ENCODE measurements around the gene COQ4. TPM values are rescaled to one million over a fixed set of nuclear protein-coding genes. Genes with fewer than 3 reads are reported as not detected.

COQ4 gene
- total RNA-seq, 1 donor from 2014 or later, result 31.4 TPM

DNA sequence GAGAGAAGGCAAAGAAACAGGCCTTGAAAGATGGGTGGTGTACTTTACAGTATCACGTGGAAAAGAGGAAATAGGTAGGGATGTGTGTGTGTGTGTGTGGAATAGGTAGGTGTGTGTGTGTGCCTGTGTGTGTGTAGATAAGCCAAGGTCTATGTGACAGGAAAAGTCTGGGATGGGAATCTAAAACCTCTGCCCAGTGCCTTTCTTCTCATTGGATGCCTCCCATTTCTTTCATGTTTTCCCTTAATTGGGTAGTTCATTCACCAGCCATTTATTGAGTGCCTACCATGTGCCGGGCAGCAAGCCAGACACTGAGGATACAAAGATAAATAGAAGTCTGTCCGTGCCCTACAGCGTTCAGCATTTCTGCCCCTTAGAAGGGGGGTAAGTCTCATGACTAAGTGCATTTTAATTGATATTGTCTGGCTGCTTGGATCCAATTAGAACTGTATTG, 49.6 kb downstream of the COQ4 start:
- TF ChIP-seq, protein P1, sequence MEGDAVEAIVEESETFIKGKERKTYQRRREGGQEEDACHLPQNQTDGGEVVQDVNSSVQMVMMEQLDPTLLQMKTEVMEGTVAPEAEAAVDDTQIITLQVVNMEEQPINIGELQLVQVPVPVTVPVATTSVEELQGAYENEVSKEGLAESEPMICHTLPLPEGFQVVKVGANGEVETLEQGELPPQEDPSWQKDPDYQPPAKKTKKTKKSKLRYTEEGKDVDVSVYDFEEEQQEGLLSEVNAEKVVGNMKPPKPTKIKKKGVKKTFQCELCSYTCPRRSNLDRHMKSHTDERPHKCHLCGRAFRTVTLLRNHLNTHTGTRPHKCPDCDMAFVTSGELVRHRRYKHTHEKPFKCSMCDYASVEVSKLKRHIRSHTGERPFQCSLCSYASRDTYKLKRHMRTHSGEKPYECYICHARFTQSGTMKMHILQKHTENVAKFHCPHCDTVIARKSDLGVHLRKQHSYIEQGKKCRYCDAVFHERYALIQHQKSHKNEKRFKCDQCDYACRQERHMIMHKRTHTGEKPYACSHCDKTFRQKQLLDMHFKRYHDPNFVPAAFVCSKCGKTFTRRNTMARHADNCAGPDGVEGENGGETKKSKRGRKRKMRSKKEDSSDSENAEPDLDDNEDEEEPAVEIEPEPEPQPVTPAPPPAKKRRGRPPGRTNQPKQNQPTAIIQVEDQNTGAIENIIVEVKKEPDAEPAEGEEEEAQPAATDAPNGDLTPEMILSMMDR (IDR thresholded peaks at IDR 0.05; ENCODE audit: insufficient read depth, low read depth, low read length), result no peak
- TF ChIP-seq EZH2 (IDR thresholded peaks at IDR 0.05; ENCODE audit: insufficient read depth, low read length), result no peak
- Histone ChIP-seq H3K9me3 (ENCODE audit: insufficient read depth, low read depth, low read length) (no peaks in the 10 kb centered on the region), H2AFZ (ENCODE audit: low read depth, low read length) (no peak overlapping the region), H3K79me2 (ENCODE audit: insufficient read depth, low read length) (peaks cover 55% of the 10 kb centered on the region), H3K27ac (ENCODE audit: low read depth, low read length) (peak overlapping the region; percentile 88), H3K4me3 (ENCODE audit: insufficient read depth, low read depth, low read length) (peak overlapping the region; percentile 98), H3K36me3 (ENCODE audit: insufficient read depth, low read length) (no peaks in the 10 kb centered on the region), H4K20me1 (ENCODE audit: insufficient read depth, low read length) (peaks cover 28% of the 10 kb centered on the region), H3K4me1 (ENCODE audit: insufficient read depth, low read length) (peaks cover 12% of the 10 kb centered on the region), H3K27me3 (ENCODE audit: insufficient read depth, low read length) (no peaks in the 10 kb centered on the region), H3K9ac (ENCODE audit: low read length) (peak overlapping the region; percentile 98), H3K4me2 (ENCODE audit: low read length) (peak overlapping the region; percentile 87)
- peaks cover 29% of the 10 kb centered on the region for H3K4me1 Mint-ChIP-seq (ENCODE audit: low read depth, unreplicated experiment)
- peak overlapping the region; percentile 8 for H3K27ac Mint-ChIP-seq (ENCODE audit: unreplicated experiment)
- DNase-seq (ENCODE audit: low read depth) (no peak), FAIRE-seq (no peak)
- H3K27me3 Mint-ChIP-seq (ENCODE audit: low read depth, unreplicated experiment), result no peaks in the 10 kb centered on the region
- peak overlapping the region; percentile 94 for H3K4me3 Mint-ChIP-seq (ENCODE audit: unreplicated experiment)
- H3K36me3 Mint-ChIP-seq (ENCODE audit: low read depth, unreplicated experiment), result peaks cover 2% of the 10 kb centered on the region
- H3K9me3 Mint-ChIP-seq (ENCODE audit: unreplicated experiment), result no peaks in the 10 kb centered on the region

DNA sequence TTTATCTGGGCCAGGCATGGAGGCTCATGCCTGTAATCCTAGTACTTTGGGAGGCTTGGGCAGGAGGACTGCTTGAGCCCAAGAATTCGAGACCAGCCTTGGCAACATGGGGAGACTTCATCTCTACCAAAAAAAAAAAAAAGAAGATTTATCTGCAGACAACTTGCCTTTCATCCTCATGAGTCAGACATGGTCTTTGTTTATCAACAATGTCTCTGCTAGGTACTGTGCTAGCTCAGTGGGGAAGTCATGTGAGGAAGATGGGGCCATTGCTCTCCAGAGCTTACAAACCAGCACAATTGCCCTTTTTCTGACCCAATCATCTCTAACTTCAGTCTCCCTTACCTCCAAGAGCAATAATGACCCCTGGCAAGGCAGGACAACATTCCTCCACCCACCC, 50.1 kb downstream of the COQ4 start:
- peaks cover 12% of the 10 kb centered on the region for H3K4me1 ChIP-seq (ENCODE audit: insufficient read depth, low read length)
- peaks cover 29% of the 10 kb centered on the region for H3K4me1 Mint-ChIP-seq (ENCODE audit: low read depth, unreplicated experiment)
- H2AFZ ChIP-seq (ENCODE audit: low read depth, low read length), result no peak overlapping the region
- H3K36me3 ChIP-seq (ENCODE audit: insufficient read depth, low read length), result no peaks in the 10 kb centered on the region
- peak overlapping the region; percentile 8 for H3K27ac Mint-ChIP-seq (ENCODE audit: unreplicated experiment)
- H3K4me2 ChIP-seq (ENCODE audit: low read length), result peak overlapping the region; percentile 87
- peaks cover 31% of the 10 kb centered on the region for H4K20me1 ChIP-seq (ENCODE audit: insufficient read depth, low read length)
- no peaks in the 10 kb centered on the region for H3K9me3 ChIP-seq (ENCODE audit: insufficient read depth, low read depth, low read length)
- H3K36me3 Mint-ChIP-seq (ENCODE audit: low read depth, unreplicated experiment), result peaks cover 2% of the 10 kb centered on the region
- no peaks in the 10 kb centered on the region for H3K27me3 Mint-ChIP-seq (ENCODE audit: low read depth, unreplicated experiment)
- H3K9ac ChIP-seq (ENCODE audit: low read length), result peak overlapping the region; percentile 98
- H3K9me3 Mint-ChIP-seq (ENCODE audit: unreplicated experiment), result no peaks in the 10 kb centered on the region
- TF ChIP-seq EZH2 (IDR thresholded peaks at IDR 0.05; ENCODE audit: insufficient read depth, low read length), result no peak
- TF ChIP-seq, protein P1 (IDR thresholded peaks at IDR 0.05; ENCODE audit: insufficient read depth, low read depth, low read length), result no peak
- no peak overlapping the region for H3K4me3 ChIP-seq (ENCODE audit: insufficient read depth, low read depth, low read length)
- DNase-seq (ENCODE audit: low read depth) (no peak), FAIRE-seq (no peak)
- no peaks in the 10 kb centered on the region for H3K27me3 ChIP-seq (ENCODE audit: insufficient read depth, low read length)
- peak overlapping the region; percentile 88 for H3K27ac ChIP-seq (ENCODE audit: low read depth, low read length)
- H3K4me3 Mint-ChIP-seq (ENCODE audit: unreplicated experiment), result peak overlapping the region; percentile 94
- peaks cover 57% of the 10 kb centered on the region for H3K79me2 ChIP-seq (ENCODE audit: insufficient read depth, low read length)

DNA sequence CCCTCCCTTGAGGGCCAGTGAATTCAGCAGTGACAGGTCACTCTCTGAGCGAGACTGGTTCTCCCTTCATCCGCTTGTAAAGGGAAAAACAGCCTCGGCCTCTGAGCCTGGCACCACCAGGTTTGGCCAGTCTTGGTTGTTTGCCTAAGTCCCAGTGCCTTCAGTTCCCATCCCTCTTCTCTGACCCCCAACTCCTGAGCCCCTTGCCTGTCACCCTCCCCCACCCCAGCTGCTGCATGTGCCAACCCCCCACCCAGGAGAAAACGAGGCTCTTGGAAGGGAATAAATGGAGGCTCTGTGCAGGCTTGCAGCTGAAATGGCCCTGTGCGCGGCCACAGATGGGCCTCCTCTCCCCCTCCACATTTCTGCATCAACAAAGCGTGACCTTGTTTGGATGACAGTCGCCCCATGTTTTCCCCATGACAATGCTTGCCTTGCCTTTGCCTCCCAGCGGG, 51.6 kb downstream of the COQ4 start:
- H3K9me3 Mint-ChIP-seq (ENCODE audit: unreplicated experiment), result no peaks in the 10 kb centered on the region
- no peaks in the 10 kb centered on the region for H3K27me3 Mint-ChIP-seq (ENCODE audit: low read depth, unreplicated experiment)
- Histone ChIP-seq H3K36me3 (ENCODE audit: insufficient read depth, low read length) (no peaks in the 10 kb centered on the region), H2AFZ (ENCODE audit: low read depth, low read length) (no peak overlapping the region), H3K4me3 (ENCODE audit: insufficient read depth, low read depth, low read length) (no peak overlapping the region), H4K20me1 (ENCODE audit: insufficient read depth, low read length) (peaks cover 33% of the 10 kb centered on the region), H3K4me1 (ENCODE audit: insufficient read depth, low read length) (peaks cover 12% of the 10 kb centered on the region), H3K79me2 (ENCODE audit: insufficient read depth, low read length) (peaks cover 60% of the 10 kb centered on the region), H3K9me3 (ENCODE audit: insufficient read depth, low read depth, low read length) (no peaks in the 10 kb centered on the region), H3K9ac (ENCODE audit: low read length) (no peak overlapping the region), H3K4me2 (ENCODE audit: low read length) (no peak overlapping the region), H3K27me3 (ENCODE audit: insufficient read depth, low read length) (no peaks in the 10 kb centered on the region), H3K27ac (ENCODE audit: low read depth, low read length) (no peak overlapping the region)
- DNase-seq (ENCODE audit: low read depth), result no peak
- TF ChIP-seq, protein P1 (IDR thresholded peaks at IDR 0.05; ENCODE audit: insufficient read depth, low read depth, low read length), result no peak
- no peak for TF ChIP-seq EZH2 (IDR thresholded peaks at IDR 0.05; ENCODE audit: insufficient read depth, low read length)
- FAIRE-seq, result no peak
- H3K36me3 Mint-ChIP-seq (ENCODE audit: low read depth, unreplicated experiment), result peaks cover 5% of the 10 kb centered on the region
- H3K27ac Mint-ChIP-seq (ENCODE audit: unreplicated experiment), result no peak overlapping the region
- H3K4me1 Mint-ChIP-seq (ENCODE audit: low read depth, unreplicated experiment), result peaks cover 29% of the 10 kb centered on the region
- H3K4me3 Mint-ChIP-seq (ENCODE audit: unreplicated experiment), result no peak overlapping the region
